Kidney (tissue), 14 donors: ENCODE data around the gene MYBPH. TPM values are rescaled to one million over a fixed set of nuclear protein-coding genes. Genes with fewer than 3 reads are reported as not detected.

Experiments used
- DNase-seq, 5 donors: peaks; one replicate each; pipeline ENCODE4 v3.0.0-alpha.2; 2013 to 2020
- FAIRE-seq: peaks from 2 replicates; lab custom pipeline; 2012; peaks lifted over from hg19 to GRCh38; lab: Jason Lieb, UNC
- H3K27ac ChIP-seq, 2 donors: one replicate each; pipeline ENCODE4 v1.7.0; 2013; ENCODE audit warnings: low read depth in 2 of 2, low read length in 2 of 2, inconsistent platforms in 1 of 2
- H3K27me3 ChIP-seq: one replicate; pipeline ENCODE4 v1.7.1; 2013; ENCODE audit warnings: low read length, inconsistent platforms; ENCODE audit not compliant: control insufficient read depth, insufficient read depth
- H3K36me3 ChIP-seq, 3 donors: one replicate each; pipeline versions ENCODE4 v1.7.0 to v1.7.1; 2013; ENCODE audit warnings: low read length in 3 of 3, control low read depth in 1 of 3, inconsistent platforms in 1 of 3; ENCODE audit not compliant: insufficient read depth in 3 of 3, control insufficient read depth in 2 of 3
- H3K4me1 ChIP-seq, 3 donors: one replicate each; pipeline versions ENCODE4 v1.7.0 to v1.7.1; 2013; ENCODE audit warnings: low read length in 3 of 3, inconsistent platforms in 1 of 3, low read depth in 1 of 3; ENCODE audit not compliant: control insufficient read depth in 2 of 3, insufficient read depth in 2 of 3
- H3K4me3 ChIP-seq, 3 donors: one replicate each; pipeline versions ENCODE4 v1.7.0 to v1.8.1; 2013; ENCODE audit warnings: low read length in 3 of 3, control low read depth in 1 of 3, inconsistent platforms in 1 of 3
- H3K9ac ChIP-seq, 3 donors: one replicate each; pipeline versions ENCODE4 v1.7.0 to v1.7.1; 2013; ENCODE audit warnings: low read length in 3 of 3, control low read depth in 1 of 3, inconsistent platforms in 1 of 3
- H3K9me3 ChIP-seq, 3 donors: one replicate each; pipeline versions ENCODE4 v1.7.0 to v1.7.1; 2013; ENCODE audit warnings: low read length in 3 of 3, control low read depth in 1 of 3, inconsistent platforms in 1 of 3; ENCODE audit not compliant: control insufficient read depth in 2 of 3, insufficient read depth in 1 of 3
- CTCF ChIP-seq: IDR thresholded peaks from 3 replicates; pipeline ENCODE4 v1.5.1; 2012; ENCODE audit warnings: mild to moderate bottlenecking, moderate library complexity, borderline replicate concordance; ENCODE audit not compliant: insufficient read depth; ENCODE audit errors: extremely low read depth
- intact Hi-C: fragments of 100-400 bp; cut with DNase I; formaldehyde crosslinking; loops from one replicate; pipeline ENCODE4 v1.11.1; 2022
- polyA plus RNA-seq: library from polyadenylated mRNA; stranded (reverse); fragments of 350-450 nt; fragmentation: Illumina TruSeq; extraction: RNeasy Lipid Tissue Mini Kit (QIAGEN cat#74804); gene quantifications from one replicate; pipeline ENCODE4 v1.2.3, GENCODE V29; 2014; ENCODE audit warnings: low read depth, low replicate concordance; ENCODE audit not compliant: insufficient read depth
- total RNA-seq: library from RNA; stranded (reverse); fragmentation: NEBNext Ultra II Directional; extraction: Animal tissue kit (Norgen Biotek cat#: 25700); gene quantifications from one replicate; pipeline ENCODE4 v1.2.1, GENCODE V29; 2021
- donor health status: control.
- donor health status: control.
- donor health status: control.
- donor health status: control.
- donor health status: control.
- donor health status: DM: yes; HTN: yes; CAD: no.
- donor health status: Normal renal cell carcinoma (clear cell type).

The MYBPH gene
- total and polyA plus RNA-seq, 2 donors from 2014 or later, result 2.3 TPM; not detected in 1

DNA sequence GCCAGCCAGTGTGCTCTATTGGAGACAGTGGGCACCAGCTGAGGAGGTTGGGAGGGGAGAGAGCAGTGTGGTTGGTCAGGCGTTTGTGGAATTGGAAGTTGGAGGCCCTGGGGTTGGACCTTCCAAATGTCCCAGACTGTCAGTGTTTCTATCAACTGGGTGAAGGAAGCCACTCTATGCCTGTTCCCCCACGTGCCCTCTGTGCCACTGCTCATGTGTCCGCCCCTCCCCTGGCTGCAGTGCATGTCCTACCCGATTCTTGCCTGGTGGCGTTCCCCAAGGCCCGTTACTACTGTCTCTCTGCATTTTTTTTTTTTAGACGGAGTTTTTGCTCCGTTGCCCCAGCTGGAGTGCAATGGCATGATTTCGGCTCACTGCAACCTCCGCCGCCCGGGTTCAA, 27.0 kb downstream of the MYBPH start:
- Histone ChIP-seq H3K36me3 (no peaks in the 10 kb centered on the region), H3K9me3 (no peaks in the 10 kb centered on the region), H3K27ac (no peak overlapping the region), H3K9ac (no peak overlapping the region), H3K27me3 (no peaks in the 10 kb centered on the region), H3K4me1 (peaks cover 2 to 14% (median 13%) of the 10 kb centered on the region in 3 donors), H3K4me3 (no peak overlapping the region)
- DNase-seq (peak in 1 of 5 donors; percentile 45), FAIRE-seq (no peak)
- intact Hi-C loops, result no loop called here
- no peak for TF ChIP-seq CTCF

GRCh38 chr1:203148127-203148526, 27.5 kb downstream of the MYBPH start:
- Histone ChIP-seq H3K27me3 (no peaks in the 10 kb centered on the region), H3K9me3 (no peaks in the 10 kb centered on the region), H3K27ac (no peak overlapping the region), H3K9ac (no peak overlapping the region), H3K4me1 (peaks cover 2 to 13% (median 10%) of the 10 kb centered on the region in 3 donors), H3K4me3 (no peak overlapping the region), H3K36me3 (no peaks in the 10 kb centered on the region)
- DNase-seq (peak in 1 of 5 donors; percentile 19), FAIRE-seq (no peak)
- peak; percentile 24 for TF ChIP-seq CTCF
- intact Hi-C loops, result no loop called here

- no peak overlapping the region for H3K4me3 ChIP-seq
- peaks cover 0 to 6% (median 5%) of the 10 kb centered on the region in 3 donors for H3K4me1 ChIP-seq
- DNase-seq (peak in 1 of 5 donors; percentile 18), FAIRE-seq (no peak)
- H3K27ac ChIP-seq, result no peak overlapping the region
- H3K9ac ChIP-seq, result no peak overlapping the region
- intact Hi-C loops, result no loop called here
- H3K36me3 ChIP-seq, result no peaks in the 10 kb centered on the region
- no peaks in the 10 kb centered on the region for H3K9me3 ChIP-seq
- no peak for TF ChIP-seq CTCF
- H3K27me3 ChIP-seq, result no peaks in the 10 kb centered on the region
These were observed 28.2 kb downstream of the MYBPH start for GRCh38 chr1:203147376-203147775.

GRCh38 chr1:203146537-203146936, 29.1 kb downstream of the MYBPH start:
- no peak for FAIRE-seq
- intact Hi-C loops, result no loop called here
- H3K27ac ChIP-seq, result no peak overlapping the region

More at GRCh38 chr1:203146537-203146936, 29.1 kb downstream of the MYBPH start:
- Histone ChIP-seq H3K9me3 (no peaks in the 10 kb centered on the region), H3K9ac (no peak overlapping the region), H3K27me3 (no peaks in the 10 kb centered on the region), H3K4me1 (peaks cover 0 to 2% (median 2%) of the 10 kb centered on the region in 3 donors), H3K4me3 (no peak overlapping the region), H3K36me3 (no peaks in the 10 kb centered on the region)
- no peak for TF ChIP-seq CTCF
- peak in 1 of 5 donors; percentile 38 for DNase-seq
